GM21526 (cell line): ENCODE measurements around the gene MAZ.
"Not testable (repeated sequence)": the region's sequence is repeated elsewhere in the genome, so short reads cannot be mapped to it uniquely, and the experiment has no call there.

Source experiments
- ATAC-seq: cut with Tn5 transposase; IDR thresholded peaks from one replicate; pipeline ENCODE4 v1.9.1; 2021; ENCODE audit warnings: moderate library complexity; ENCODE audit not compliant: unreplicated experiment, low FRiP score

MAZ gene

DNA sequence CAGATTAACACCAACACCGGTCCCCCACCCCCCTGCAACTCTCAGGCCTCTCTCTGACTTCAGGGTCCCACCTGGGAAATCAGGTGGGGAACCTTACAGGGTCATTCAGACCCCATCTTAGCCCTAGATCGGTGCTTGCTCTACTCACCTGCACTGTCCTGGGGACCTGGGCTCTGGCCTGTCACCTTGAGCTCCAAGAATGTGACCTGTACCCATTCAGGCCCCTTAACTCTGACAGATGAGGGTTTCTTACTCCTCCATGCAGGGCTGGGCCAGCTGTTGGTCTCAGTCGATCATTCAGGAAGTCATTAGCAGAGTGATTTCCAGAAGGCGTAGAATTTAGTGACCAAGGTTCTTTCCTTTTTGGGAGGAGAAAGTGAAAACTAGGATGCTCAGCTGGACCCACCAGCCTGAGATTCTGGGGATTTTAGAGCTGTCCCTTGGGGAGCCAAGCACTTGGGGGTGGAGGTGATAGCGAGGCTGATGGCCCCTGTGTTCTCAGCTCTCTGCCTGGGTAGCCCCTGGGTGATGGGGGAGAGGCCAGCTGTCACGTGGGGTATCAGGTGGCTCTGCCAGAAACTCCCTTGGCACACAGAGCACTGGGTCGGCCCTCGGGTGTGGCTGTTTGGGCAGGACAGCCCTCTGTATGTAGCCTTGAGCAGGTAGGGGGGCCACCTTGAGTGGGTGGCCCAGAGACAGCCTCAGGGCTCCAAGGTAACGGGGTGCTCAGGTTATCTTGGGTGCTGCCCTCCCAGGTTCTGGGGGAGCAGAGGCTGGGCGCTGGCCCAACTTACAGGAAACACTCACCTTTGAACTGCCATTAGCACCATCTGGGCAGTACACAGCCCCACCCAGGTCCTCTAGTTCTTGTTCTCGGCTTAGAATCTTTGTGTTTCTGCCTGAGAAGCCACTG is 14.7 kb downstream of the MAZ start:
- no peak for ATAC-seq

- no peak for ATAC-seq
These were observed 15.3 kb downstream of the MAZ start for GRCh38 chr16:29821643-29822115.

GRCh38 chr16:29824589-29825144 is 18.3 kb downstream of the MAZ start:
- no peak for ATAC-seq

DNA sequence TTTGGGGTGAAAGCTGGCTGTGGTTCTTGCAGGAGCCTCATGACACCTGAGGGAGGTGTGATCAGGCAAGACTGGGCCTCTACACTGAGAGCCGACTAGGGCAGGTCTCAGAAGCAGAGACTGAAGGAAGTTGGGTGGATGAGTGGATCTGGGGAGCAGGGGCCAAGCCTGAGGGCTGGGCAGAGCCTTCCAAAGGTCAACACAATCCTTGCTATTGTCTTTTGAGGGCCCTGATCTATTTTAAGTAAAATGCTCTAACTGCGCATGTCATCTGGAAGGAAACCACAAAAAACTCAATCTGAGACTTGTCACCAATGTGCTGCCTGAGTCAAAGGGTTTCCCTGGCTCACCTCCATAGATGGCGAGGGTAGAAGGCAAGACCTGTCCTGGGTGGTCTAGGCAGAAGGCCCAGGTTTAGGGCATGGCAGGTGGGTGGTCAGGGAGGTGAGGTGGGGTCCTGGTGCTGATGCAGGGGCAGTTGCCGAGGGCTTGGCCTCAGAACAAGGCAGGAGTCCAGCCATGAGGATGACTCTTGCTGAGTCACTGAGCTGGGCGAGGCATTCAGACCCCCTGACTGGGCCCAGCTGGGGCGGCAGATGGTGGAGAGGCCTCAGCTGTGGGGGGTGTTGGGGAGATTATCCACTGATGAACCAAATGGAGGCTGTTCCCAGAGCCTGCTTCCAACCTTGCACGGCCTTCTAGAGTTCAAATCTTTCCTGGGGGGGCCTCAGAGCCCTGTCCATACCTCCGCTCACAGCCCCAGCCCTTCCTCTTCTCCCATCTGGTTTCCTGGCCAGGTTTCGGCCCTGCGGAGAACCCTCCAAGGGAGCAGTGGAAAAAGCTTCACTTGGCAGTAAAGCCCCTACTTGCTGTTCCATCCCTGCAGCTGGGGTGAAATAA is 19.1 kb downstream of the MAZ start:
- no peak for ATAC-seq

- no peak for ATAC-seq
These were observed 20.0 kb downstream of the MAZ start for GRCh38 chr16:29826342-29826695.

DNA sequence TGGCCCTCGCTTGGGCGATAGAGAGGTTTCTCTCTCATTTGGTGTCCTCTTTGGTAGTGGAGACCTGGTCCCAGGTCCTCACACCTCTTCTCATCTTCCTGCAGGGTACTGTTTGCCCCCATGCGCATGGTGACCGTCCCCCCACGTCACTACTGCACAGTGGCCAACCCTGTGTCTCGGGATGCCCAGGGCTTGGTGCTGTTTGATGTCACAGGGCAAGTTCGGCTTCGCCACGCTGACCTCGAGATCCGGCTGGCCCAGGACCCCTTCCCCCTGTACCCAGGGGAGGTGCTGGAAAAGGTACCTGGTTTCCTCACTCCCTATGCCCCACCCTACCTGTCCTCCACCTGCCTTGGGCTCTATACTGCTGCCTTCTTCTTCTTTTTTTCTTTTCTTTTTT is 24.4 kb downstream of the MAZ start:
- ATAC-seq: no peak

- ATAC-seq: no peak
These were observed 25.2 kb downstream of the MAZ start for GRCh38 chr16:29831490-29831889.

DNA sequence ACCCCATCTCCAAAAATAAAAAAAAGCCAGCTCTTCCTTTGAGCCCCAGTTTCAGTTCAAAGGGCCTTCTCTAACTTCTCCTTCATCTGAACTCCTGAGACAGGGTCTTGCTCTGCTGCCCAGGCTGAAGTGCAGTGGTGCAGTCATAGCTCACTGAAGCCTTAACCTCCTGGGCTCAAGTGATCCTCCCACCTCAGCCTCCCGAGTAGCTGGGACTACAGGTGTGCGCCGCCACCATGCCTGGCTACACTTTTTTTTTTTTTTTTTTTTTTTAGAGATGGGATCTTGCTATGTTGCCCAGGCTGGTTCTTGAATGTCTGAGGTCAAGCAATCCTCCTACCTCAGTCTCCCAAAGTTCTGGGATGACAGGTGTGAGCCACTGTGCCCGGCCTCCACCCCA is 26.9 kb downstream of the MAZ start:
- not testable (repeated sequence) for ATAC-seq

- ATAC-seq: no peak
These were observed 27.8 kb downstream of the MAZ start for GRCh38 chr16:29834079-29834478.

DNA sequence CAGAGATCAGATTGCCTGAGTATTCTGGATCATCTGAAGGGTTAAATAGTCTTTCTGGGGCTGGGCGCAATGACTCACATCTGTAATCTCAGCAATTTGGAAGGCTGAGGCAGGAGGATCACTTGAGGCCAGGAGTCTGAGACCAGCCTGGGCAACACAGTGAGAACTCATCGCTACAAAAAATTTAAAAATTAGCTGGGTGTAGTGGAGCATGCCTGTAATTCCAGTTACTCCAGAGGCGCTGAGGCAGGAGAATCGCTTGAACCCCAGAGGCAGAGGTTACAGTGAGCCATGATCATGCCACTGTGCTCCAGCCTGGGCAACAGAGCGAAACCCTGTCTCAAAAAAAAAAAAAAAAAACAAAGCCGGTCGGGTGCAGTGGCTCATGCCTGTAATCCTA is 29.6 kb downstream of the MAZ start:
- no peak for ATAC-seq

GRCh38 chr16:29836623-29837022 is 30.3 kb downstream of the MAZ start:
- ATAC-seq: no peak

DNA sequence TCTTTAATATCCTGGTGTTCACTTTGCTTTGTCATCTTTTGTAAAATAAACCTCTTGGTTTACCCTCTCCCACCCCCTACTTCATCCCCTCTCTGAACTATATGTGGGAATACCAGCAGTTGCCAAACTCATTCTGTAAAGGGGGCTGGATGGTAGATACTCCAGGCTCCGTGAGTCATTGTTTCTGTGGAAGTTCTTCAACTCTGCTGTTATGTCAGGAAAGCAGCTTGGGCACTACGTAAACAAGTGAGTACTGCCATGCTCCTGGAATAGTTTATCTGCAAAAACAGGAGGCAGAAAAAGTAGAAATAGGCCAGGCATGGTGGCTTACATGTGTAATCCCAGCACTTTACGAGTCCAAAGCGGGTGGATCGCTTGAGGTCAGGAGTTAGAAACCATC is 31.5 kb downstream of the MAZ start:
- ATAC-seq: no peak

GRCh38 chr16:29839822-29840221 is 33.5 kb downstream of the MAZ start:
- no peak for ATAC-seq

DNA sequence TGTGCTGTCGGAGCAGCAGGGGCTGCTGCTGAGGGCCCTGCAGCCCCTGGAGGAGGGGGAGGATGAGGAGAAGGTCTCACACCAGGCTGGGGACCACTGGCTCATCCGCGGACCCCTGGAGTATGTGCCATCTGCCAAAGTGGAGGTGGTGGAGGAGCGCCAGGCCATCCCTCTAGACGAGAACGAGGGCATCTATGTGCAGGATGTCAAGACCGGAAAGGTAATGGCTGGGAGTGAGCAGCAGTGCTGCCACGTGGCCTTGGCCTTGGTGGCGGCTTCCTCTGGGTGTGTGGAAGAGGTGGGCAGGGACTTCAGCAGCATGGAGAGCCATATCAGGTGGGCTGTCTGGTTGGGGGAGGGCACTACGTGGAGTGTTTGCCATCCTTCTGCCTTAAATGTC is 33.9 kb downstream of the MAZ start:
- no peak for ATAC-seq

GRCh38 chr16:29841631-29842030 is 35.3 kb downstream of the MAZ start:
- no peak for ATAC-seq

- ATAC-seq: no peak
These were observed 36.5 kb downstream of the MAZ start for GRCh38 chr16:29842732-29843346.

DNA sequence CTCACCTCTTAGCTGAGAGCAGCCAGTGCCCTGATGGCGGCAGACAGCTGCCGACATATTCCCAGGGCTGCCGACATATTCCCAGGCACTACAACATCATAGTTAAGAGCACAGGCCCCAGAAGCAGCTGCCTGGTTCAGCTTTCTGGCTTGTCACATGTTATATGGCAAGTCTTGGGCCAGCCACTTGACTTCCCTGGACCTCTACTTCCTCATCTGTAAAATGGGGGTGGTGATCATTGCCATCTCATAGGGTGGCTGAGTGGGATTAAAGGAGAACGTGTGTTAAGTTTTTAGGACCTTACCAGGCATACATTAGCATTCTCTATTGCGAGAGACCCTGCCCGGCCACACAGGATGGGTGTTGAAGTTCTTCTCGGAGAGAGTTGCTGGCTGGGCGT is 37.6 kb downstream of the MAZ start:
- ATAC-seq: no peak

GRCh38 chr16:29844575-29845331 is 38.4 kb downstream of the MAZ start:
- no peak for ATAC-seq

DNA sequence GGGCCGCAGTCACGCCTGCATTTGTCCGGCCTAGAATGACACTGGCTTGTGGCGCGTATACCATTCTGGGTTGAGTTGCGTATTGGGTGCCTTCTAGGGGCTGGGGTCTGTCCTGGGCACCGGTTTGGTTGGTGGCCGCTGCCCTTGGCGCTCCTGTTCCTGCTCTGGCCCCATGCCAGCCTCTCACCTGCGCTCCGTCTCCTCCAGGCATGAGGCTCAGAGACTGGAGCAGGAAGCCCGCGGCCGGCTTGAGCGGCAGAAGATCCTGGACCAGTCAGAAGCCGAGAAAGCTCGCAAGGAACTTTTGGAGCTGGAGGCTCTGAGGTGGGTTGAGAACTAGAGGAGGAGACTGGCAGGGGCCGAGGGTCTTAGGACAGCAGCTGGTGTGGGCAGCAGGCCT is 39.3 kb downstream of the MAZ start:
- no peak for ATAC-seq
